ENCODE measurements around the gene CA10.

Gene CA10

GRCh38 chr17:51661403-51661802, 497.1 kb downstream of the CA10 start:
- no peak overlapping the region for H3K4me3 ChIP-seq (ENCODE audit: low read depth, low read length)
- no peak overlapping the region for H3K9ac ChIP-seq (ENCODE audit: low read depth, low read length)
- H3K27me3 ChIP-seq (ENCODE audit: control insufficient read depth, insufficient read depth, low read length): no peaks in the 10 kb centered on the region
- H3K4me1 ChIP-seq (ENCODE audit: control insufficient read depth, insufficient read depth, low read length): peaks cover 3% of the 10 kb centered on the region
- H3K36me3 ChIP-seq (ENCODE audit: control insufficient read depth, insufficient read depth, low read length): no peaks in the 10 kb centered on the region
- no peaks in the 10 kb centered on the region for H3K9me3 ChIP-seq (ENCODE audit: control insufficient read depth, insufficient read depth, low read length)

- H3K4me3 ChIP-seq (ENCODE audit: low read depth, low read length): no peak overlapping the region
- no peaks in the 10 kb centered on the region for H3K27me3 ChIP-seq (ENCODE audit: control insufficient read depth, insufficient read depth, low read length)
- H3K36me3 ChIP-seq (ENCODE audit: control insufficient read depth, insufficient read depth, low read length): no peaks in the 10 kb centered on the region
- no peaks in the 10 kb centered on the region for H3K9me3 ChIP-seq (ENCODE audit: control insufficient read depth, insufficient read depth, low read length)
- H3K9ac ChIP-seq (ENCODE audit: low read depth, low read length): no peak overlapping the region
- H3K4me1 ChIP-seq (ENCODE audit: control insufficient read depth, insufficient read depth, low read length): peaks cover 3% of the 10 kb centered on the region
Measured at GRCh38 chr17:51660266-51660665, 498.2 kb downstream of the CA10 start.

GRCh38 chr17:51657224-51657623, 501.3 kb downstream of the CA10 start:
- no peaks in the 10 kb centered on the region for H3K36me3 ChIP-seq (ENCODE audit: control insufficient read depth, insufficient read depth, low read length)
- peaks cover 2% of the 10 kb centered on the region for H3K4me1 ChIP-seq (ENCODE audit: control insufficient read depth, insufficient read depth, low read length)
- H3K27me3 ChIP-seq (ENCODE audit: control insufficient read depth, insufficient read depth, low read length): no peaks in the 10 kb centered on the region
- no peak overlapping the region for H3K9ac ChIP-seq (ENCODE audit: low read depth, low read length)
- H3K4me3 ChIP-seq (ENCODE audit: low read depth, low read length): no peak overlapping the region
- H3K9me3 ChIP-seq (ENCODE audit: control insufficient read depth, insufficient read depth, low read length): no peaks in the 10 kb centered on the region

- H3K4me1 ChIP-seq (ENCODE audit: control insufficient read depth, insufficient read depth, low read length): no peaks in the 10 kb centered on the region
- H3K27me3 ChIP-seq (ENCODE audit: control insufficient read depth, insufficient read depth, low read length): no peaks in the 10 kb centered on the region
- no peaks in the 10 kb centered on the region for H3K36me3 ChIP-seq (ENCODE audit: control insufficient read depth, insufficient read depth, low read length)
- H3K9me3 ChIP-seq (ENCODE audit: control insufficient read depth, insufficient read depth, low read length): no peaks in the 10 kb centered on the region
- no peak overlapping the region for H3K9ac ChIP-seq (ENCODE audit: low read depth, low read length)
- H3K4me3 ChIP-seq (ENCODE audit: low read depth, low read length): no peak overlapping the region
Measured at GRCh38 chr17:51653878-51654277, 504.6 kb downstream of the CA10 start.

GRCh38 chr17:51652529-51652928, 506.0 kb downstream of the CA10 start:
- H3K9me3 ChIP-seq (ENCODE audit: control insufficient read depth, insufficient read depth, low read length): no peaks in the 10 kb centered on the region
- H3K4me1 ChIP-seq (ENCODE audit: control insufficient read depth, insufficient read depth, low read length): no peaks in the 10 kb centered on the region
- H3K36me3 ChIP-seq (ENCODE audit: control insufficient read depth, insufficient read depth, low read length): no peaks in the 10 kb centered on the region
- no peak overlapping the region for H3K4me3 ChIP-seq (ENCODE audit: low read depth, low read length)
- no peak overlapping the region for H3K9ac ChIP-seq (ENCODE audit: low read depth, low read length)
- no peaks in the 10 kb centered on the region for H3K27me3 ChIP-seq (ENCODE audit: control insufficient read depth, insufficient read depth, low read length)

GRCh38 chr17:51651513-51652298, 506.8 kb downstream of the CA10 start:
- H3K4me3 ChIP-seq (ENCODE audit: low read depth, low read length): no peak overlapping the region
- H3K9ac ChIP-seq (ENCODE audit: low read depth, low read length): no peak overlapping the region
- no peaks in the 10 kb centered on the region for H3K9me3 ChIP-seq (ENCODE audit: control insufficient read depth, insufficient read depth, low read length)
- peaks cover 3% of the 10 kb centered on the region for H3K4me1 ChIP-seq (ENCODE audit: control insufficient read depth, insufficient read depth, low read length)
- no peaks in the 10 kb centered on the region for H3K27me3 ChIP-seq (ENCODE audit: control insufficient read depth, insufficient read depth, low read length)
- H3K36me3 ChIP-seq (ENCODE audit: control insufficient read depth, insufficient read depth, low read length): no peaks in the 10 kb centered on the region

GRCh38 chr17:51650772-51651171, 507.7 kb downstream of the CA10 start:
- peaks cover 5% of the 10 kb centered on the region for H3K4me1 ChIP-seq (ENCODE audit: control insufficient read depth, insufficient read depth, low read length)
- H3K27me3 ChIP-seq (ENCODE audit: control insufficient read depth, insufficient read depth, low read length): no peaks in the 10 kb centered on the region
- H3K4me3 ChIP-seq (ENCODE audit: low read depth, low read length): no peak overlapping the region
- no peaks in the 10 kb centered on the region for H3K9me3 ChIP-seq (ENCODE audit: control insufficient read depth, insufficient read depth, low read length)
- no peaks in the 10 kb centered on the region for H3K36me3 ChIP-seq (ENCODE audit: control insufficient read depth, insufficient read depth, low read length)
- no peak overlapping the region for H3K9ac ChIP-seq (ENCODE audit: low read depth, low read length)

GRCh38 chr17:51650202-51650601, 508.3 kb downstream of the CA10 start:
- Histone ChIP-seq H3K4me1 (ENCODE audit: control insufficient read depth, insufficient read depth, low read length) (peaks cover 5% of the 10 kb centered on the region), H3K27me3 (ENCODE audit: control insufficient read depth, insufficient read depth, low read length) (no peaks in the 10 kb centered on the region), H3K36me3 (ENCODE audit: control insufficient read depth, insufficient read depth, low read length) (no peaks in the 10 kb centered on the region), H3K9ac (ENCODE audit: low read depth, low read length) (no peak overlapping the region), H3K4me3 (ENCODE audit: low read depth, low read length) (no peak overlapping the region), H3K9me3 (ENCODE audit: control insufficient read depth, insufficient read depth, low read length) (no peaks in the 10 kb centered on the region)

GRCh38 chr17:51647826-51648225, 510.7 kb downstream of the CA10 start:
- H3K4me3 ChIP-seq (ENCODE audit: low read depth, low read length): no peak overlapping the region
- H3K4me1 ChIP-seq (ENCODE audit: control insufficient read depth, insufficient read depth, low read length): peaks cover 5% of the 10 kb centered on the region
- no peak overlapping the region for H3K9ac ChIP-seq (ENCODE audit: low read depth, low read length)
- H3K9me3 ChIP-seq (ENCODE audit: control insufficient read depth, insufficient read depth, low read length): no peaks in the 10 kb centered on the region
- no peaks in the 10 kb centered on the region for H3K36me3 ChIP-seq (ENCODE audit: control insufficient read depth, insufficient read depth, low read length)
- no peaks in the 10 kb centered on the region for H3K27me3 ChIP-seq (ENCODE audit: control insufficient read depth, insufficient read depth, low read length)

GRCh38 chr17:51647067-51647466, 511.4 kb downstream of the CA10 start:
- Histone ChIP-seq H3K27me3 (ENCODE audit: control insufficient read depth, insufficient read depth, low read length) (no peaks in the 10 kb centered on the region), H3K4me3 (ENCODE audit: low read depth, low read length) (no peak overlapping the region), H3K36me3 (ENCODE audit: control insufficient read depth, insufficient read depth, low read length) (no peaks in the 10 kb centered on the region), H3K9ac (ENCODE audit: low read depth, low read length) (no peak overlapping the region), H3K9me3 (ENCODE audit: control insufficient read depth, insufficient read depth, low read length) (no peaks in the 10 kb centered on the region), H3K4me1 (ENCODE audit: control insufficient read depth, insufficient read depth, low read length) (peaks cover 5% of the 10 kb centered on the region)

- Histone ChIP-seq H3K36me3 (ENCODE audit: control insufficient read depth, insufficient read depth, low read length) (no peaks in the 10 kb centered on the region), H3K4me3 (ENCODE audit: low read depth, low read length) (no peak overlapping the region), H3K27me3 (ENCODE audit: control insufficient read depth, insufficient read depth, low read length) (no peaks in the 10 kb centered on the region), H3K4me1 (ENCODE audit: control insufficient read depth, insufficient read depth, low read length) (peaks cover 5% of the 10 kb centered on the region), H3K9ac (ENCODE audit: low read depth, low read length) (no peak overlapping the region), H3K9me3 (ENCODE audit: control insufficient read depth, insufficient read depth, low read length) (no peaks in the 10 kb centered on the region)
Measured at GRCh38 chr17:51646539-51646938, 512.0 kb downstream of the CA10 start.

GRCh38 chr17:51645056-51645455, 513.5 kb downstream of the CA10 start:
- no peaks in the 10 kb centered on the region for H3K9me3 ChIP-seq (ENCODE audit: control insufficient read depth, insufficient read depth, low read length)
- no peaks in the 10 kb centered on the region for H3K36me3 ChIP-seq (ENCODE audit: control insufficient read depth, insufficient read depth, low read length)
- H3K9ac ChIP-seq (ENCODE audit: low read depth, low read length): no peak overlapping the region
- no peak overlapping the region for H3K4me3 ChIP-seq (ENCODE audit: low read depth, low read length)
- H3K27me3 ChIP-seq (ENCODE audit: control insufficient read depth, insufficient read depth, low read length): no peaks in the 10 kb centered on the region
- H3K4me1 ChIP-seq (ENCODE audit: control insufficient read depth, insufficient read depth, low read length): peaks cover 5% of the 10 kb centered on the region

Data from iPS-15b (cell line).